Measurements from ENCODE around the gene SGK1.

SGK1 gene

DNA sequence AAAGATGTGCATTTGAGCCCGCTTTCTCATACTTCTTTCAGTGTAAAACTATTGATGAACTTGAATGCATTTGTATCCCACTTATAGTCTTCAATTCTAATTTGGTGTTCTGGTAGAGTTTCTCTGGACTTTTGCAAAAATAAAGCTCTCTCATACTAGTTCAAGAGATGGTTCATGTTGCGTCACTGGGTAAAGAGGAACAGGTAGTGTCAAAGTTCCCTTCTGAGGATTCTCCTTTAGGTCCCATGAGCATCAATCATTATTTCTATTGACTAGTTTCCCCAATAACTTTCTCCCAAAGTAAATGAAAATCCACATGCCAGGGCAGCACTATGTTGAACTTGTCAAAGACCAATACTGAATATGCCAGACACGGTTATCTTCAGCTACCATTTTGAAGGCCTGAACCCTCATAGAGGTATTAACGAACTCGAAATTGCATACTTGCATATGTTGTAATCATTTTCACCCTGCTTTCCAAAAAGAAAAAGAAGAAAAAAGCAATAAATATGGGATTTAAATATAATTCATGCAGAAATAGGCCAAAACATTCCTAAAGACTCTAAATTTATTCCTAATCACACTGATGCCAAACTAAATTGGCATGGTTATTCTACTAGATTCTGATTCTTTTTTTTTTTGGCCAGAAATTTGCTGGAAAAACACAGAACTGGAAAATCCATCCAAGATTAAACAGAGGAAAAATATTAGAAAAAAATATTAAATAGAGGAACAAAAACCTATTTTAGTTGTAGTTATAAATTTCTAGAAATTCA, 84.5 kb downstream of the SGK1 start:
- DNase-seq (ENCODE audit: insufficient read length, low spot score), result no peak
- TF ChIP-seq, protein P1, sequence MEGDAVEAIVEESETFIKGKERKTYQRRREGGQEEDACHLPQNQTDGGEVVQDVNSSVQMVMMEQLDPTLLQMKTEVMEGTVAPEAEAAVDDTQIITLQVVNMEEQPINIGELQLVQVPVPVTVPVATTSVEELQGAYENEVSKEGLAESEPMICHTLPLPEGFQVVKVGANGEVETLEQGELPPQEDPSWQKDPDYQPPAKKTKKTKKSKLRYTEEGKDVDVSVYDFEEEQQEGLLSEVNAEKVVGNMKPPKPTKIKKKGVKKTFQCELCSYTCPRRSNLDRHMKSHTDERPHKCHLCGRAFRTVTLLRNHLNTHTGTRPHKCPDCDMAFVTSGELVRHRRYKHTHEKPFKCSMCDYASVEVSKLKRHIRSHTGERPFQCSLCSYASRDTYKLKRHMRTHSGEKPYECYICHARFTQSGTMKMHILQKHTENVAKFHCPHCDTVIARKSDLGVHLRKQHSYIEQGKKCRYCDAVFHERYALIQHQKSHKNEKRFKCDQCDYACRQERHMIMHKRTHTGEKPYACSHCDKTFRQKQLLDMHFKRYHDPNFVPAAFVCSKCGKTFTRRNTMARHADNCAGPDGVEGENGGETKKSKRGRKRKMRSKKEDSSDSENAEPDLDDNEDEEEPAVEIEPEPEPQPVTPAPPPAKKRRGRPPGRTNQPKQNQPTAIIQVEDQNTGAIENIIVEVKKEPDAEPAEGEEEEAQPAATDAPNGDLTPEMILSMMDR (IDR thresholded peaks at IDR 0.05; ENCODE audit: insufficient read depth, missing control alignments), result no peak
- FAIRE-seq, result no peak

- no peak for DNase-seq (ENCODE audit: insufficient read length, low spot score)
- FAIRE-seq, result no peak
- TF ChIP-seq, protein P1 (IDR thresholded peaks at IDR 0.05; ENCODE audit: insufficient read depth, missing control alignments), result no peak
These were observed 87.0 kb downstream of the SGK1 start for GRCh38 chr6:134230940-134231339.

DNA sequence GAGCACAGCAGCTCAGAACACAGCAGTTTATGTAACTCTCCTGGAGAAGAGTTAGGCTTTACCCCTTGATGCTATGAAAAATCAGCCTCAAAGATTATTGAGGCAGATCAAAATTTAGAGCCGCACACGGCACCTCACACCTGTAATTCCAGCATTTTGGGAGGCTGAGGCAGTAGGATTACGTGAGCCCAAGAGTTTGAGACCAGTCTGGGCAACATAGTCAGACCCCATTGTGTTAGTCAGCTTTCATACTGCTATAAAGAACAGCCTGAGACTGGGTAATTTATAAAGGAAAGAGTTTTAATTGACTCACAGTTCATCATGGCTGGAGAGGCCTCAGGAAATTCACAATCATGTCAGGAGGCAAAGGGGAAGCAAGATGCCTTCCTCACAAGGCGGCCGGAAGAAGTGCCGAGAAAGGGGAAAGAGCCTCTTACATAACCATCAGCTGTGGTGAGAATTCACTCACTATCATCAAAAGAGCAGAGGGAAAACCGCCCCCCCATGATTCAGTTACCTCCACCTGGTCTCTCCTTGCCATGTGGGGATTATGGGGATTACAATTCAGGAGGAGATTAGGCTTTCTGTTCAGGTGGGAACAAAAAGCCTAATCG, 87.7 kb downstream of the SGK1 start:
- no peak for DNase-seq (ENCODE audit: insufficient read length, low spot score)
- no peak for FAIRE-seq
- TF ChIP-seq, protein P1 (IDR thresholded peaks at IDR 0.05; ENCODE audit: insufficient read depth, missing control alignments), result no peak

GRCh38 chr6:134229520-134229919, 88.4 kb downstream of the SGK1 start:
- TF ChIP-seq, protein P1 (IDR thresholded peaks at IDR 0.05; ENCODE audit: insufficient read depth, missing control alignments), result no peak
- FAIRE-seq, result no peak
- DNase-seq (ENCODE audit: insufficient read length, low spot score), result no peak

- DNase-seq (ENCODE audit: insufficient read length, low spot score) (no peak), FAIRE-seq (no peak)
- TF ChIP-seq, protein P1 (IDR thresholded peaks at IDR 0.05; ENCODE audit: insufficient read depth, missing control alignments), result no peak
These were observed 94.0 kb downstream of the SGK1 start for GRCh38 chr6:134223796-134224420.

DNA sequence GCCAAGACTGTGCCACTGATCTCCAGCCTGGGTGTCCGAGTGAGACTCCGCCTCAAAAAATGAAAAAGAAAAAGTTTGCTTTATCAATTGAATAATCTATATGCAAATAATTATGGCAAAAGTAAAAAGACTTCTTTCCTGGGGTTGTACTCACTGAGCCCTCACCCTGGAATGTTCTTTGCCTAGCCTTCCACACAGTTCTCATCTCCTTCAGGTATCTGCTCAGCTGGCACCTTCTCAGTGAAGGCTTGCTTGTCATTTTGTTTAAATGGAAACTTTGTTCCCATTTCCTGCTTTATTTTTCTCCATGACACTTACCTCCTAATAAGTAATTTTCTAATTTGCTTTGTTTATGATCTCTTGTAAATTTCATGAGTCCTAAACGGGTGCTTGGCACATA, 96.7 kb downstream of the SGK1 start:
- no peak for FAIRE-seq
- TF ChIP-seq, protein P1 (IDR thresholded peaks at IDR 0.05; ENCODE audit: insufficient read depth, missing control alignments), result no peak
- no peak for DNase-seq (ENCODE audit: insufficient read length, low spot score)

- DNase-seq (ENCODE audit: insufficient read length, low spot score), result no peak
- TF ChIP-seq, protein P1 (IDR thresholded peaks at IDR 0.05; ENCODE audit: insufficient read depth, missing control alignments), result no peak
- no peak for FAIRE-seq
These were observed 100.1 kb downstream of the SGK1 start for GRCh38 chr6:134217798-134218140.
